ENCODE measurements around the gene PDE6G.

DNA sequence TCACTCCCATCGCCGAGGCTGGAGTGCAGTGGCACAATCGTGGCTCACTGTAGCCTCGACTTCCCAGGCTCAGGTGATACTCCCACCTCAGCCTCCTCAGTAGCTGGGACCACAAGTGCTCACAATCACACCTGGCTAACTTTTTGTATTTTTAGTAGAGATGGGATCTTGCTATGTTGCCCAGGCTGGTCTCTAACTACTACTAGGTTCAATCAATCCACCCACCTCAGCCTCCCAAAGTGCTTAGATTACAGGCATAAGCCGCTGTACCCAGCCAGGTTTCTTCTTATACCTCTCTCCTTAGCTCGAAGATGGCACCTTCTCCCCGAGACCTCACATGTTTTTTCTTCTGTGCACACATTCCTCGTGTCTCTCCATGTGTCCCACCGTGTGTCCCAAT is 16.3 kb downstream of the PDE6G start:
- TF ChIP-seq, protein P1, sequence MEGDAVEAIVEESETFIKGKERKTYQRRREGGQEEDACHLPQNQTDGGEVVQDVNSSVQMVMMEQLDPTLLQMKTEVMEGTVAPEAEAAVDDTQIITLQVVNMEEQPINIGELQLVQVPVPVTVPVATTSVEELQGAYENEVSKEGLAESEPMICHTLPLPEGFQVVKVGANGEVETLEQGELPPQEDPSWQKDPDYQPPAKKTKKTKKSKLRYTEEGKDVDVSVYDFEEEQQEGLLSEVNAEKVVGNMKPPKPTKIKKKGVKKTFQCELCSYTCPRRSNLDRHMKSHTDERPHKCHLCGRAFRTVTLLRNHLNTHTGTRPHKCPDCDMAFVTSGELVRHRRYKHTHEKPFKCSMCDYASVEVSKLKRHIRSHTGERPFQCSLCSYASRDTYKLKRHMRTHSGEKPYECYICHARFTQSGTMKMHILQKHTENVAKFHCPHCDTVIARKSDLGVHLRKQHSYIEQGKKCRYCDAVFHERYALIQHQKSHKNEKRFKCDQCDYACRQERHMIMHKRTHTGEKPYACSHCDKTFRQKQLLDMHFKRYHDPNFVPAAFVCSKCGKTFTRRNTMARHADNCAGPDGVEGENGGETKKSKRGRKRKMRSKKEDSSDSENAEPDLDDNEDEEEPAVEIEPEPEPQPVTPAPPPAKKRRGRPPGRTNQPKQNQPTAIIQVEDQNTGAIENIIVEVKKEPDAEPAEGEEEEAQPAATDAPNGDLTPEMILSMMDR (IDR thresholded peaks at IDR 0.05; ENCODE audit: low read depth, low read length, missing input control), result no peak
- TF ChIP-seq EGR1 (IDR thresholded peaks at IDR 0.05; ENCODE audit: low read depth in 2 of 2) (no peak), REST (IDR thresholded peaks at IDR 0.05) (no peak), TAF1 (conservative IDR thresholded peaks at IDR 0.05) (no peak), GABPA (IDR thresholded peaks at IDR 0.05 in 1 of 2, conservative IDR thresholded peaks at IDR 0.05 in 1 of 2) (no peak)
